HG02970 (cell line): ENCODE measurements around the gene SSBP4.

ENCODE experiments used
- ATAC-seq: cut with Tn5 transposase; IDR thresholded peaks from one replicate; pipeline ENCODE4 v1.9.1; 2021; ENCODE audit warnings: mild to moderate bottlenecking, moderate library complexity, moderate number of reproducible peaks; ENCODE audit not compliant: unreplicated experiment, low FRiP score

Gene SSBP4

DNA sequence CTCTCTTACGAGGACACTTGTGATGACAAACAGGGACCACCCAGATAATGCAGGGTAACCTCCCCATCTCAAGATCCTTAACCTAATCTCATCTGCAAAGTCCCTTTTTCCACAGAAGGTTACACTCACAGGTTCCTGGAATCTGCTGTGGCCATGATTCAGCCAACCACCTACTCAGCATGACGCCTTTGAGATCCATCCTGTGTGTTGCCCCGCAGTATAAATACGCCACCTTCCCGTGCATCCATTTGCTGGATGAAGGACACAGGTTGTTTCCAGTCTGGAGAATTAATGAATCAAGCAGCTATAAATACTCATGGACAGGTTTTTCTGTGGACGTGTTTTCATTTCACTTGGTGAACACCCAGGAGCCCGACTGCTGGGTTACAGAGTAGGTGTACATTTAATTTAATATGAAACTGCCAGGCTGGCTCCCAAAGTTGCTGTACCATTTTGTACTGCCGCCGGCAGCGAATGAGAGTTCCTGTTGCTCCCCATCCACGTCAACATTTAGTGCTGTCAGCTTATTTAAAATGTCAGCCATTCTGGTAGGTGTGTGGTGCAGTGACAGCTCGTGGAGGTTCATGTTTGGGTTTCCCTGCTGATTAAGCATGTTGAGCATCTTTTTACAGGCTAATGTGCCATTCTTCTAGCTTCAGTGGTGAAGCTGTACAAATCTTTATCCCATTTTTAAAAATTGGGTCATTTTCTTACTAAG is 62.5 kb downstream of the SSBP4 start:
- ATAC-seq = no peak

DNA sequence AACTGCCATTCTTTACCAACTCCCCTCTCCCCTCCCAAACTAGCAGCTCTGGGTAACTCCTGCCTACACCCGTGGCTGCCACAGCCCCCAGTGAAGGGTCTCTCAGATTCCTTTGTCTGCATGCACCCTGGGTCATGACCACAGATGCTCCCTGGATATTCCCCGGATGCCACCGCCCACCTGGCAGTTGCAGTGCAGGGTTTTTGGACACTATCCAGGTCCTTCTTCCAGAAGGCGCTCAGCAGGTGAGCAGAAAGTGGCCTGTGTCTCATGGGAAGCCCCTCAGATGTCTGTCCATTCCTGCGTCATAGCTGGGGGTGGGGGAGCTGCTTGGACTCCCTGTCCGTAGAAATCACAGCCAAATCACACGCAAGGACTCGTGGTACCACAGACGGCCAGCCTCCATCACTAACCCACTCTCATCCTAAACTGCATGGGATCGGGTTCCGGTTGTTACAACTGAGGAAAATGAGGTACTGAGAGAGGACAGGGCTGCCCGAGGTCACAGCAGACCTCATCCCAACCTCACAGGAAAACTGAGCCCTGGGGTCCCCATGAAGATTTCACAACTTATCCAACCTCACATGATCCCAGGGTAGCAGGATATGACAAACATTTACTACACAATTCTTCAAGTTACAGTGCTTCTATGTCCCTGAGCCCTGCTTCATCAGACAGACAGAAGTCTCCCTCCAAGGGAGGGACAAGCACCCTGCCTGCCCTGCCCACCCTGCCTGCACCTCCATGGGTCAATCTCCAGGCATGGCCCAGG is 64.1 kb downstream of the SSBP4 start:
- no peak for ATAC-seq
